GM19452 (cell line): ENCODE results near the gene UQCRQ.
A peak's percentile ranks its signal among the peaks of the same experiment; 100 is the strongest.

Source experiments
- ATAC-seq: cut with Tn5 transposase; IDR thresholded peaks from one replicate; pipeline ENCODE4 v1.9.1; 2021; ENCODE audit not compliant: unreplicated experiment

Gene UQCRQ

DNA sequence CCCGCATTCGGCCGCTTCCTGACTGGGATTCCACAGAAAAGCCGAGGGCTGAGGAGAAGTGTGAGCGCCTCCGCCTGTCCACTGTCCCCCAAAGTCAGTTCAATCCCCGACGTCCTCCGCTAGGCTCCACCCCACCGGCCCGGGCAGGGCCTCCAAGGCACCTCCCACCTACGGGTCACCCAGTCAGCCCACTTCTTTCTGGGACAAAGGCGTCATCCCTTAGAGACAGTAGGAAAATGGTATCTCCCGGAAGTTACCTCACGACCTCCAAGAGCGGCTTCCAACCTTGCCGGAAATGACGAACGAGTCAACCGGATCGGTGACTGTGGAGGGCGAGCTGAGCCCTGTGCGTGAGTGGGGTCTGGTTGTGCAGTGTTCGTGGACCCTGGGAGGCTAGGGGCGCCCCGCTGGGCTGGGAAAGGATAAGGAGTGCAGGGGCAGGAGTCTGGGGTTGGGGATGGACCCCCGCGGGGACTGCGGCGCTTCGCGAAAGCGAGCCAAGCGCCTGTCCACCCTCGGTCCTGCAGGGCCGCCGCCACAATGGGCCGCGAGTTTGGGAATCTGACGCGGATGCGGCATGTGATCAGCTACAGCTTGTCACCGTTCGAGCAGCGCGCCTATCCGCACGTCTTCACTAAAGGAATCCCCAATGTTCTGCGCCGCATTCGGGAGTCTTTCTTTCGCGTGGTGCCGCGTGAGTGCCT, at the start of gene UQCRQ, which contains the start of gene GDF9:
TSS of gene UQCRQ (plus strand) at position 301 of the 704 bp plus-strand sequence. CDS start at position 541, 240 bp downstream.
TSS of gene GDF9 (minus strand) at position 128 of the 704 bp plus-strand sequence. CDS start 1,936 bp downstream, outside the sequence.
- peak; percentile 100 for ATAC-seq

DNA sequence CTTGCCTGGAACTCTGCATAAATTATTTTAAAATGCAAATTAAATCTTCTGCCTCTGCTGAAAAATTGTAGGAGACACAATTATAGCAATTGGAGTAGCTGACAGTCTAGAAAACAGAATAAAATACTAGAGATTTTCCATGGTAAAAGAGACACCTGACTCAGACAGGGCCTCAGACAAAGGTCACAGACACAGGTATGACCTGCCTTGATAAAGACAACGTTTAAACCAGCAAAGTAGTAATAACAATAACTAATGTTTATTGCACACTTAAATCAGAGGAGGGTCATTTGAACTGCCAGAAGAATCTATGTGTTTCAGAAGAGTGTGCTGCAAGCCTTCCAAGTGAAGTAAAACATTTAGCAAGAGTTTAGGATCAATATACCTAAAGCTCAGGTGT, 49.4 kb upstream of the UQCRQ start:
- no peak for ATAC-seq

DNA sequence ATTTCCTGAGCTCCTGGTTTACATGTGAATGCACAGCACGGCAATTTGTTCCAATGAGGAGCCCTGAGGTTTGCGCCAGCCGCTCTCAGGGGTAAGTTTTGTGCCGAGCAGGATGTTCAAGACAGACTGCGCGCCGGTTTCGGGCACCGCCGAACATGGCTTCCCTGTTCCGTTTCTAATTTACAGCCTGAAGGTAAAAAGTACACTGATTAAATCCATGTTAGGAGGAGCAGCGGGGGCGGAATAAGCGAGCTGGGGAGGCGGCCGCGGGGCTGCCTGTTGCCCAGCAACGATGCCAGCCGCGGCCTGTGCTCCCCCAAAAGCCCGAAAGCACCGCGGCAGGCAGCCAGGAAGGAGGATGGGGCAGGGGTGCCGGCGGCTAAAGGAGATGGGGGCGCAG, 47.0 kb upstream of the UQCRQ start:
- no peak for ATAC-seq

DNA sequence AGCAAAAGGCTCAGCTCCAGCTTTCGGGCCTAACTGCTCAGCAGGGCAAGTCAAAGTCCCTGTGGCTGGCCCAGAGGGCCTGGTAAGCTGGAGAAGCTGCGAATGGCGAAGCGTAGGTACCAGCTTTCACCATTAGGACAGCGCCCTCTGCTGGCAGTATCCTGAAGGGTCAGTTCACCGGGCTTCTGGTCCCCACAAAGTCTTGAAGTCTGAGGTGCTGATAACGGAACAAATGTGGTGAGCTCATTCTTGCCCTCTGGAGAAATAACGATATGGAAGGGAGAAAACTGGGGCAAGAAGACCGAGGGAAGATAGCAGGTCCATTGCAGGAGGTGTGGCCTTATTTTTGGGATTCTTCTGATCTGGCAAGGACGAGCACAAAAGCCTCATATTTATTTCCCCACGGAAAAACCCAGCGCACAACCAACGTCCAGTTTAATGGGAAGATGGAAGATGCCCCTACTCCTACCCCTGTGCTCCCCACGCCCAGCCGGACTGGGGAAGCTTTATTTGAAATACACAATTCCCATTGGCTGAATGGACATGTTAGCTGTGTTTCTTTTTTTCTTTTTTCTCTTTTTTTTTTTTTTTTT, 46.2 kb upstream of the UQCRQ start:
- peak; percentile 86 for ATAC-seq

GRCh38 chr5:132821350-132821749, 45.1 kb upstream of the UQCRQ start:
- no peak for ATAC-seq

DNA sequence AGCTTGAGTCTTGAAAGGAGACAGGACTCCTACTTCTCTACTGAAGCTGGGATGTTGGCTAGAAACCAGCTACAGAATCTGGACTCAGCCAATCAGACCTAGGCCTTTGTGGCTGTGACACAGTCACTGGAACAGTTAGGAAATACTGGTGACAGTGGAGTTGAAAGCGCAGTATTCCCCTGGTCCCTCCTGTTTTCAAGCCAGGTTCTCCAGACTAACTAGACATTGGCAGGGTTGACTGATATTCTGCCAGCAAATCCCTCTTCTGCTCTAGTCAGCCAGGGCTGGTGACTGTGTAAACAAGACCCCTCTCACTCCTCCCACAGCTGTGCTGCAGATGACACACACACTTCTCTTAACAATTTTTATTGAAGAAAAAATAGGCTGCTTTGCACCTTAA, 44.7 kb upstream of the UQCRQ start:
- ATAC-seq: no peak

DNA sequence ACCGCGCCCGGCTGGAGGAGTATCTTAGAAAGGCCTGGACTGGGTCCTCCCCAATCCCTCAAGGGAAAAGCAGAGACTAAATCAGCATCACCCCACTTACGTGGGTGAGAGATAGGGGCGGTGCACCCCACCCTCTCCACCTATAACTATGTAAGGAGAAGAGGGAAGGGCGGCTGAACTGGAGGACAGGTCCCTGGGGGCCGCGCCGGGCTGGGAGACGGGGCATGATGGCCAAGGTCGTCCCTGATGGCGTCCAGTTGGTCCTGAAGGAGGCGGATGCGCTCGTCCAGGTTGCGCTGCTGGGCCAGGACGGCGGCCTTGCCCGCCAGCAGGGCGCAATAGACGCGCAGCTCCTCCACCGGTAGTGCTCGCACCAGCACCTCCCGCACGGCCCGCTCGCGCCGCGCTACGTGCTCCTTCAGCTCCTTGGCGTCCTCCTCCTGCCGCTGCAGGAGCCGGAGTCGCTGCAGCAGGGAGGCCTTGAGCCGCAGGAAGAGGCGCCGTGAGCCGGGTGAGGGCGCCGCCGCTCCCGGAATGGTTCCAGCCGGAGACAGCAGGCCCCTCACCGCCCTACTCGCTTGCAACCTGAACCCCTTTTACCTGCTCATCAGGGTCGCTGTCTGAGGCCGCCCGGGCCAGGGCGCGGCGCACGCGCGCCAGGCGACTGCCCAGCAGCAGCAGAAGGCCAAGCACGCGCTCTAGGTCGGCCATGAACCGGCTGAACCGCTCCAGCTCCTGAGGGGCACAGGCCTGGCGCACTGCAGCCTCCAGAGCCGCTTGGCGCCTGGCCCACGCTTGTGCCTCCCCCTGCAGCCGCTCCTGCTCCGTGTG, 43.6 kb upstream of the UQCRQ start:
- ATAC-seq: no peak

- ATAC-seq: no peak
Observed at GRCh38 chr5:132823481-132824050, 42.9 kb upstream of the UQCRQ start.

DNA sequence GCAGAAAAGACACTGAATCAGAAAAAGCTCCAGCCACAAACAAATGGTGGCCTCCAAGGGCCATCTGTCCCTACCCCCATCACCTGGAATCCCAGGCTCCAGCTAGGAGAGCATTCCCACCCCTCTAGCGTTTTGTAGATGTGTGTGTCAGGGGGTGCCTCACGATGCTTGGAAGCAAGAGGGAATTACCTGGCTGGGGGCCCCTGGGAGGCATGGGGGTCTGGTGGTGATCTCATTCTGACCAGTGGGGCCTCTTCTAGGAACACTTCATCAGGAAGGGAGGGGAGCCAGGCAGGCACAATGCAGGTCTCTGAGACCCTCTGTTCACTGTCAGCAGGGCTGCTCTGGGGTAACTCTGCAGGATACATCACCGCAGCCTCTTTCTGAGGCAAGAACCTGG, 42.0 kb upstream of the UQCRQ start:
- no peak for ATAC-seq

DNA sequence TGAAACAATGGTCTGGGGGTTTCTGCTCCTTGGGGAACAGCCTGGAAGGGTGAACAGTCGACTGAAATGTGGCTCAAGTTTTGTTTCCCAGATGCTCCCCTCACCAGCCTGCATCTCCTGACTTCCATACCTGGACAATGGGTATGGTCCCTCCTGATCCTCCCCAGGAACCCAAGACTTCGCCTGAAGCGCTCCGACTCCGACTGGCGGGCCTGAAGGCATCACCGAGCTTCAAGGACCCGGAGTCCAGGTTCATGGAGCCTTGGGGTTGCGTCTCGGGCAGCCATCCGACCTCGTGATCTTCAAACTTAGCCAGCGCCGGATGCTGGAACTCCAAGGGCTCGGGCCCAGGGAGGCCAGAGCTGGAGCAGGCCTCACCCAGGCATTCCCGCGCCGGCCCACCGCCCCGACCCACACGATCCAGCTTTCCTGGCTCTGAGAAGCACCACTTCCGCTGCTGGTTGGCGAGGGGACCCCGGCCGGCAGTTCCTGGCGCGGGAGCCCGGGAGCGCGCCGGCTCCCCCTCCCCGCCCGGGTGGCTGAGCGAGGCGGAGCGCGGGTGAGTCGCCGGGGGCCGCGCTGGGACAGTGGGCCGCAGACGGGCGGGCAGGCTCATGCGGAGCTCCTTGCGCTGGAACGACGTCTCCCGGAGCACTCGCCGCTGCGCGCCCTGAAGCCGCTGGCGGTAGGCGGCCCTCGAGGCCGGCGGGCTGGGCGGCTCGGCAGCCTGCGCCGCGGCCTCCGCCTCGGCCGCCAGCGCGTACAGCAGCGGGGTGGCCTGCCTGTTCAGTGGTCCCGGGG, 41.2 kb upstream of the UQCRQ start:
- ATAC-seq: no peak

GRCh38 chr5:132825834-132826391, 40.5 kb upstream of the UQCRQ start:
- no peak for ATAC-seq

- ATAC-seq: no peak
Observed at GRCh38 chr5:132826424-132827082, 39.9 kb upstream of the UQCRQ start.

GRCh38 chr5:132827943-132828673, 38.3 kb upstream of the UQCRQ start:
- ATAC-seq: no peak

DNA sequence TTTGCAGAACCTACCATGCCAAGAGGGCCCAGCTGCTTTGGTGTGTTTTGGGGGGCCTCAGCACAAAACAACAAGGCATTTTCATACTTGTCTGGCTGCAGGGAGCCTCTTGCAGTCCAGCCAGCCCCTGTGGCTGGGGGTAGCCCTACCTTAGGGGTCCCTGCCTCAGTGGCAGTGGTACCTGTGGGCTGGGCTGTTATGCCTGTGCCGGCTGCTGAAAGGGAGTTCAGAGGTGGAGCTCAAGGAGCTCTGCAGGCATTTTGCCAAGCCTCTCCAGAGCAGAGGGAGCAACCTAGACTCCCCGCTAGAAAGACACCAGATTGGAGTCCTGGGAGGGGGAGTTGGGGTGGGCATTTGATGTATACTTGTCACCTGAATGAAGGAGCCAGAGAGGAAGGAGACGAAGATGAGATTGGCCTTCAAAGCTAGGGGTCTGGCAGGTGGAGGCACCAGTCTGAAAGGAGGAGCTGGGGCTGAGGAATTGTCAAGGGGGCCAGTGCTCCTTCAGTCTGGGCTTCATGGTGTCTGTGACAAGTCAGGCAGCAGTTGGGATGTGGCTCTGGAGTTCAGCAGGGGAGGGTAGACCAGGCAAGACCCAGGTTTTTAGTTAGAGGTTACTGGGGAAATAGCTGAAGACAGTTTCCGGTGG, 37.5 kb upstream of the UQCRQ start:
- ATAC-seq: no peak

- peak; percentile 82 for ATAC-seq
Observed at GRCh38 chr5:132829742-132830435, 36.6 kb upstream of the UQCRQ start.

- ATAC-seq: peak; percentile 78
Observed at GRCh38 chr5:132830436-132831094, 35.9 kb upstream of the UQCRQ start, which contains the start of gene SHROOM1. TSS of gene SHROOM1 (minus strand) at chr5:132830647. CDS start at chr5:132826140, 4,507 bp downstream.

- no peak for ATAC-seq
Observed at GRCh38 chr5:132831095-132831860, 35.2 kb upstream of the UQCRQ start.
